Skin epidermis (tissue), 12 donors: Measurements from ENCODE around the gene NGRN.

ENCODE experiments used
- H3K27ac ChIP-seq, 21 experiments: fragments of 200-600 bp; sonication (generic) in 11 of 21; one replicate each; pipeline ENCODE4 v1.5.0; 2020; ENCODE audit warnings: mild to moderate bottlenecking in 3 of 21, inconsistent platforms in 2 of 21, moderate library complexity in 2 of 21
- H3K4me3 ChIP-seq, 7 experiments: fragments of 200-600 bp; sonication (generic) in 2 of 7; one replicate each; pipeline ENCODE4 v1.5.0; 2020; ENCODE audit warnings: inconsistent platforms in 2 of 7, mild to moderate bottlenecking in 2 of 7, moderate library complexity in 1 of 7

The NGRN gene, protein sequence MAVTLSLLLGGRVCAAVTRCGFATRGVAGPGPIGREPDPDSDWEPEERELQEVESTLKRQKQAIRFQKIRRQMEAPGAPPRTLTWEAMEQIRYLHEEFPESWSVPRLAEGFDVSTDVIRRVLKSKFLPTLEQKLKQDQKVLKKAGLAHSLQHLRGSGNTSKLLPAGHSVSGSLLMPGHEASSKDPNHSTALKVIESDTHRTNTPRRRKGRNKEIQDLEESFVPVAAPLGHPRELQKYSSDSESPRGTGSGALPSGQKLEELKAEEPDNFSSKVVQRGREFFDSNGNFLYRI

DNA sequence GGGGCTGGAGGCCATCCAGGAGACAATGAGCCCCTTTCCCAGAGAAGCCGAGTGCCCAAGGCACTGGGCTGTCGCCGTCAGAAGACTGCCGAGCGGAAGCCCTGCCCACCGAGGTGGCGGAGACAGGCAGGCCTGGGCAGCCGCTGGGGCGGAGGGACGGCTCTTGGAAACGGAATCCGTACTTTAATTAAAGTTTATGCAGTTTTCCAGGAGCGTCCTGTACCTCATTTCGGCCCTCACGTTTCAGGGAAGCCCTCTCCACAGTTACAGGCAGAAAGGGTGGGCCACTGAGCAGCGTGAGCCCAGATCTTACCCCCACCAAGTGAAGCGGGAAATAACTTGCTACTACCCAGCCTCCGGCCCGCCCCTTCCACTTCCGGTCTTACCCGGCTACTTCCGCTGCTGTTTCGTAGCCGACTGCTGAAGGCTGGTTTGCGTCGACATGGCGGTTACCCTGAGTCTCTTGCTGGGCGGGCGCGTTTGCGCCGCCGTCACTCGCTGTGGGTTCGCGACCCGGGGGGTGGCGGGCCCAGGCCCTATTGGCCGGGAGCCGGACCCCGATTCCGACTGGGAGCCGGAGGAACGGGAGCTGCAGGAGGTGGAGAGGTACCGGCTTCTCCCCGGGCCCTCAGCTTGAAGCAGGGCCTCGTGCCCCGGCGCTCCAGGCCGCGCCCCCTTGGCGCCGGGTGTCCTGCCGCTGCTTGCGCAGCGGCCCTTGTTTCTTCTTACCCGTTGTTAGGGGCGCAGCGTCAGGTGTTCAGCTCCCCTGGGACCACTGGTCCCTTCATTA, at the start of gene NGRN:
TSS of gene NGRN (plus strand) at position 402 of the 790 bp plus-strand sequence. CDS start at position 443, 41 bp downstream.
- peak within 1 kb of the TSS; percentile 76 to 97 (median 92) for H3K27ac ChIP-seq
- H3K4me3 ChIP-seq: peak within 1 kb of the TSS; percentile 52 to 86 (median 65)

DNA sequence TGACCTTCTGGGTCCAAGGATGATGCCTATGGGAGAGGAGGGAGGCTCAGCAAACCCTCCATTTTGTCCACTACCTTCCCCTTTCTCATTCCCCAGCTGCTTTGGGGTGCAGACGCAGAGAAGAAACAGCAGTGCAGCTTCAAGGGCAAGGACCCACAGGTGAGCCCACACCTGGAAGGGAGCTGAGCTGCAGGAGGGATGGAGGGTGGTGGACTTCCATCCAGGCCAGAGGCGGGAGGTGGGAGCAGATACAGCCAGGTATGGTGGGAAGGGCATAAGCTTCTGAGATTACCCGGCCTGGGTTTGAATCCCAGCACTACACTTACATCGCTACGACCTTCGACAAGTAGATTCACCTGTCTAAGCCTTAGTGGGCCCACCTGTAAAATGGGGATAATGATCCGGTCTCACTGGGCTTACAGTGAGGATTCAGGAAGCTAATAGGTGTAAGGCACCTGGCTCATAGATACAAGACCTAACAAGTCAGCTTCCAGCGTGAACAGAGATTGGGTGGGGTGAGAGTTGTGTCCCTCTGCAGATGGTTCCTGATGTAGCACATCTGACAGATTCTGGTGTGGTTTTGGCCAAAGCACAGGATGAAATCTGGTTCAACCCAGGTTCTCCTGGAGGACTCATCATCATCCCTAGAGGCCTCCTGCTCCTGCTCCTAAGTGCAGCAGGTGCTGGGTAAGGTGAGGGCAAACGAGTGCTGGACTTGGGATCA, 47.6 kb upstream of the NGRN start:
- peak overlapping the region in 1 of 21 experiments; percentile 68 for H3K27ac ChIP-seq
- H3K4me3 ChIP-seq: no peak overlapping the region

DNA sequence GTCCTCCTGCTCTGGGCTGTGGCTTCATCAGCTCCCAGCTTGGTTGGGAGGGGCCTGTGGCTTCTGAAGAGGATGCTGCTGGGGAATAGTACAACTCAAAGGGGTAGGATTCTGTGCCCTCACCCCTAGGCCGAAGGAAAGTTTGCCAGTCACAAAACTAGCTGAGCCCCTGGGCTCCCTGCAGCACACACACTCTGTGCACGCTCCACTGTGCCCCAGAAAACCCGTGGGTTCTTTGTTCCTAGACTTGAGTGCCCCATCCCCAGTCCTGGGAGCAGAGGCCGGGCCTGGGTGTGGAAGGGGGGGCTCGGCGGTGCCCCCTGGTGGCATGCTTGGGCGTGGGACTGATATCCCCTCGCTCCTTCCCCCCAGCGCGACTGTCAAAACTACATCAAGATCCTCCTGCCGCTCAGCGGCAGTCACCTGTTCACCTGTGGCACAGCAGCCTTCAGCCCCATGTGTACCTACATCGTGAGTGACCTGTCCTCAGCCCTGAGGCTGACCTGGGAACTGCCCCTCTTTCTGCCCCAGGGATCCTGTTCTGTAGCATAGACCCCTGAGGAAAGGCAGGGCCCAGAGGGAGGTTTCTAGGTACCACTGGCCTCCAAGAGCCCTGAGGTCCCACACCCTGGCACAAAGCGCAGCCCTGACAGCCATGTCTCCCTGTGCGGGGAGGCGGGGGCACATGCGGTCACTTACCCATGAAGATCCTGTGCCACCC, 45.9 kb upstream of the NGRN start:
- H3K27ac ChIP-seq: peak overlapping the region in 2 of 21 experiments; percentile 26 to 61
- H3K4me3 ChIP-seq: no peak overlapping the region

DNA sequence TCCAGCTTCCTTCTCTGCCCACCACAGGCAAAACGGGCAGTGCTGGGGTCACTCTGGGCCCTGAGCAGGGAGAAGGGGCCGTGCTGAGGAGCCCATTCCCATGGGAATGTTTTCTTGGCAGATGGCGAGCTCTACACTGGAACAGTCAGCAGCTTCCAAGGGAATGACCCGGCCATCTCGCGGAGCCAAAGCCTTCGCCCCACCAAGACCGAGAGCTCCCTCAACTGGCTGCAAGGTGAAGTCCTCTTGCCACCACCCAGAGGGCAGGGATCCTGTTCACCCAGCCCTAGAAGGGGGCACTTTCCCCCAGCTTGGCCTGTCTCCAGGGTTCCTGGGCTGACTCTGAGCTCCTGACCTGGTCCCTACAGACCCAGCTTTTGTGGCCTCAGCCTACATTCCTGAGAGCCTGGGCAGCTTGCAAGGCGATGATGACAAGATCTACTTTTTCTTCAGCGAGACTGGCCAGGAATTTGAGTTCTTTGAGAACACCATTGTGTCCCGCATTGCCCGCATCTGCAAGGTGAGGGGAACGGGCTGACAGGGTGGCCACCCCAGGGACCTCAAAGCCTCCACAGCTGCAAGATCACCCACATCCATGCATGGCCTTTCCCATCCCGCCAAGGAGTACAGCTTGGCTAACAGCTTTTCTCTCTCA, 44.1 kb upstream of the NGRN start:
- Histone ChIP-seq H3K4me3 (no peak overlapping the region), H3K27ac (peak overlapping the region in 4 of 21 experiments; percentile 31 to 64 (median 52))

DNA sequence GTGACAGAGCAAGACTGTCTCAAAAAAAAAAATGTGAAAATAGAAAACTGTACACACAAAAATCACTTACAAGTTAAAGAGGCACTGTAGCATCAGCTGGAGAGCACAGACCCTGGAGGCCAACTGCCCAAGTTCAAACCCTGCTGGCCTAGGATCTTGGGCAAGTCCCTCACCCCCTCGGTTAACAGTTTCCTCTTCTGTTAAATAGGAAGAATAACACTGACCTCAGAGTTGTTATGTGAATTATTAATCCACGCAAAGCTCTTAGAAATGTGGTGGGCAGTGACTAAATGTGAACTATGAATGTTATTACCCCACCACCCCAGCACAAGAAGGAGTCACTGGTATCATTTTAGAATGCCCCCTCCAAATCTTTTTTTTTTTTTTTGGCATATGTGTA, 42.9 kb upstream of the NGRN start:
- Histone ChIP-seq H3K4me3 (no peak overlapping the region), H3K27ac (no peak overlapping the region)

DNA sequence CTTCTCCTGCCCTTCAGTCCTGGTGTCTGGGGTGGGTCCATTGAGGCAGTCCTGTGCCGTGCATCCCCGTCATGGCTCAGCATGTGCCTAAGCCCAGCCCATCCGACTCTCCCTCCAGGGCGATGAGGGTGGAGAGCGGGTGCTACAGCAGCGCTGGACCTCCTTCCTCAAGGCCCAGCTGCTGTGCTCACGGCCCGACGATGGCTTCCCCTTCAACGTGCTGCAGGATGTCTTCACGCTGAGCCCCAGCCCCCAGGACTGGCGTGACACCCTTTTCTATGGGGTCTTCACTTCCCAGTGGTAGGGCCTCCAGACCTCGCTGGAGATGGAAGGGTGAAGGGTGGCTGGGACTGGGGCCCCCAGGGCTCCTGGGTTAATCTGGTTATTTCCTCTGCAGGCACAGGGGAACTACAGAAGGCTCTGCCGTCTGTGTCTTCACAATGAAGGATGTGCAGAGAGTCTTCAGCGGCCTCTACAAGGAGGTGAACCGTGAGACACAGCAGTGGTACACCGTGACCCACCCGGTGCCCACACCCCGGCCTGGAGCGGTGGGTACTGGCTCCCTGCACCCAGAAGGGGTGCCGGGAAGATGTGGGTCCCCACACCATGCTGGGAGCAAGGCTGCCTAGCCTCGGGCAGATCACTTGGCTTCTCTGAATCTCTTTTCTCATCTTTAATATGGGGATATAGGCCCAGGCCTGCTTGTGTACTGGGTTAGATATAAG, 41.9 kb upstream of the NGRN start:
- H3K27ac ChIP-seq: no peak overlapping the region
- no peak overlapping the region for H3K4me3 ChIP-seq

DNA sequence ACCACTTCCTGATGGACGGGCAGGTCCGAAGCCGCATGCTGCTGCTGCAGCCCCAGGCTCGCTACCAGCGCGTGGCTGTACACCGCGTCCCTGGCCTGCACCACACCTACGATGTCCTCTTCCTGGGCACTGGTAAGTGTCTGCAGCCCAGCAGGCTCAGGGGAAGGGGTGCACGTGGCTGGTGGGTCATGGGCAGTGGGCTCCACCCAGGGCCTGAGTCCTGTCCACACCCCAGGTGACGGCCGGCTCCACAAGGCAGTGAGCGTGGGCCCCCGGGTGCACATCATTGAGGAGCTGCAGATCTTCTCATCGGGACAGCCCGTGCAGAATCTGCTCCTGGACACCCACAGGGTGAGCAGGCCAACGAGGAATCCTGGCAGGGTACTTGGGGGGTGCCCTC, 40.4 kb upstream of the NGRN start:
- no peak overlapping the region for H3K4me3 ChIP-seq
- no peak overlapping the region for H3K27ac ChIP-seq

DNA sequence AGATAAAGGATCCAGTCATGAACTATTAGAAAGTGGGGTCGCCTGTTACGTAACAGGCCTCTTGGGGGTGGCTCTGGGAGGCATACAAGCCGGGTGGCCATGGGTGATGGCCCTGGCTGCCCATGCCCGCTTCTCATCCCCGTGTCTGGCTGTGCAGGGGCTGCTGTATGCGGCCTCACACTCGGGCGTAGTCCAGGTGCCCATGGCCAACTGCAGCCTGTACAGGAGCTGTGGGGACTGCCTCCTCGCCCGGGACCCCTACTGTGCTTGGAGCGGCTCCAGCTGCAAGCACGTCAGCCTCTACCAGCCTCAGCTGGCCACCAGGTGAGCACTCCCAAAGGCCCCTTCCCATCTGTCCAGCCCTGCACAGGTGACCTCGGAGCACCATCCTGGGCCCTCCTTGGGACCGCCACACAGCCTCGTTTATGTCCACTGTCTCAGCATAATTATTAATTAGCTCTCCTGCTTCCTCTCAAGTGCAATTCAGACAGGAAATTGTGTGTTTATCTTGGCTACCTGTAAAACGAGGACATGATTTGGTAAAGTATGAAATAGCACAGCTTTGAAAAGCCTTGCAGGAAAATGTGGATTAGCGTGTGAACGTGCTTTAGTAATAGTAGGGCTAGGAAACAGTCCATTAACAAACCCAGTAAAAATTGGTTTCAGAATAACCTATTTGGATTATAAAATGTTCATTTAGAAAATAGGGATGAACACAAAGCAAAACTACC, 39.8 kb upstream of the NGRN start:
- Histone ChIP-seq H3K4me3 (no peak overlapping the region), H3K27ac (no peak overlapping the region)

DNA sequence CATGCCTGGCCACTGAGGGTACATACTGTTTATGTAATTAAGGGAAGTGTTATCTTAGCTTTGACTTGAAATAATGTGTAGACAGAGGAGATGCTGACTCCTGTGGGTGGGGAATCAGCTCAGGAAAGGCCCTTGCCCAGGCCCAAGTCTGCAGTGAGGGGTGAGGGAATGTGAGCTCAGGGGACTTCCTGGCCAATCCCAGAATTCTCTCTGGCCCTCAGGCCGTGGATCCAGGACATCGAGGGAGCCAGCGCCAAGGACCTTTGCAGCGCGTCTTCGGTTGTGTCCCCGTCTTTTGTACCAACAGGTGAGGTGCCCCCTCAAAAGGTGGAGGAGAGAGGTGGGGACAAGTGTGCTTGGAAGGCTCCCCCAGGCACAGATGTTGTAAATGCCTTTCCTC, 38.1 kb upstream of the NGRN start:
- Histone ChIP-seq H3K27ac (no peak overlapping the region), H3K4me3 (no peak overlapping the region)

DNA sequence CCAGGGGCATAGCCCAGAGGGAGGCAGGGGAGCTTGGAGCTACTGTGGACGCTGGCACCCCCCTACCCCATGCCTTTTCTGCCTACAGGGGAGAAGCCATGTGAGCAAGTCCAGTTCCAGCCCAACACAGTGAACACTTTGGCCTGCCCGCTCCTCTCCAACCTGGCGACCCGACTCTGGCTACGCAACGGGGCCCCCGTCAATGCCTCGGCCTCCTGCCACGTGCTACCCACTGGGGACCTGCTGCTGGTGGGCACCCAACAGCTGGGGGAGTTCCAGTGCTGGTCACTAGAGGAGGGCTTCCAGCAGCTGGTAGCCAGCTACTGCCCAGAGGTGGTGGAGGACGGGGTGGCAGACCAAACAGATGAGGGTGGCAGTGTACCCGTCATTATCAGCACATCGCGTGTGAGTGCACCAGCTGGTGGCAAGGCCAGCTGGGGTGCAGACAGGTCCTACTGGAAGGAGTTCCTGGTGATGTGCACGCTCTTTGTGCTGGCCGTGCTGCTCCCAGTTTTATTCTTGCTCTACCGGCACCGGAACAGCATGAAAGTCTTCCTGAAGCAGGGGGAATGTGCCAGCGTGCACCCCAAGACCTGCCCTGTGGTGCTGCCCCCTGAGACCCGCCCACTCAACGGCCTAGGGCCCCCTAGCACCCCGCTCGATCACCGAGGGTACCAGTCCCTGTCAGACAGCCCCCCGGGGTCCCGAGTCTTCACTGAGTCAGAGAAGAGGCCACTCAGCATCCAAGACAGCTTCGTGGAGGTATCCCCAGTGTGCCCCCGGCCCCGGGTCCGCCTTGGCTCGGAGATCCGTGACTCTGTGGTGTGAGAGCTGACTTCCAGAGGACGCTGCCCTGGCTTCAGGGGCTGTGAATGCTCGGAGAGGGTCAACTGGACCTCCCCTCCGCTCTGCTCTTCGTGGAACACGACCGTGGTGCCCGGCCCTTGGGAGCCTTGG, 37.4 kb upstream of the NGRN start:
- no peak overlapping the region for H3K27ac ChIP-seq
- no peak overlapping the region for H3K4me3 ChIP-seq

- H3K4me3 ChIP-seq: no peak overlapping the region
- no peak overlapping the region for H3K27ac ChIP-seq
These were observed 36.5 kb upstream of the NGRN start for GRCh38 chr15:90228960-90229359.

- H3K27ac ChIP-seq: peak overlapping the region in 15 of 21 experiments; percentile 6 to 93 (median 64)
- no peak overlapping the region for H3K4me3 ChIP-seq
These were observed 35.4 kb upstream of the NGRN start for GRCh38 chr15:90230071-90230494.

- Histone ChIP-seq H3K27ac (peak overlapping the region in 18 of 21 experiments; percentile 6 to 93 (median 64)), H3K4me3 (peak overlapping the region in 2 of 7 experiments; percentile 0 to 15)
These were observed 34.9 kb upstream of the NGRN start for GRCh38 chr15:90230610-90231009.

DNA sequence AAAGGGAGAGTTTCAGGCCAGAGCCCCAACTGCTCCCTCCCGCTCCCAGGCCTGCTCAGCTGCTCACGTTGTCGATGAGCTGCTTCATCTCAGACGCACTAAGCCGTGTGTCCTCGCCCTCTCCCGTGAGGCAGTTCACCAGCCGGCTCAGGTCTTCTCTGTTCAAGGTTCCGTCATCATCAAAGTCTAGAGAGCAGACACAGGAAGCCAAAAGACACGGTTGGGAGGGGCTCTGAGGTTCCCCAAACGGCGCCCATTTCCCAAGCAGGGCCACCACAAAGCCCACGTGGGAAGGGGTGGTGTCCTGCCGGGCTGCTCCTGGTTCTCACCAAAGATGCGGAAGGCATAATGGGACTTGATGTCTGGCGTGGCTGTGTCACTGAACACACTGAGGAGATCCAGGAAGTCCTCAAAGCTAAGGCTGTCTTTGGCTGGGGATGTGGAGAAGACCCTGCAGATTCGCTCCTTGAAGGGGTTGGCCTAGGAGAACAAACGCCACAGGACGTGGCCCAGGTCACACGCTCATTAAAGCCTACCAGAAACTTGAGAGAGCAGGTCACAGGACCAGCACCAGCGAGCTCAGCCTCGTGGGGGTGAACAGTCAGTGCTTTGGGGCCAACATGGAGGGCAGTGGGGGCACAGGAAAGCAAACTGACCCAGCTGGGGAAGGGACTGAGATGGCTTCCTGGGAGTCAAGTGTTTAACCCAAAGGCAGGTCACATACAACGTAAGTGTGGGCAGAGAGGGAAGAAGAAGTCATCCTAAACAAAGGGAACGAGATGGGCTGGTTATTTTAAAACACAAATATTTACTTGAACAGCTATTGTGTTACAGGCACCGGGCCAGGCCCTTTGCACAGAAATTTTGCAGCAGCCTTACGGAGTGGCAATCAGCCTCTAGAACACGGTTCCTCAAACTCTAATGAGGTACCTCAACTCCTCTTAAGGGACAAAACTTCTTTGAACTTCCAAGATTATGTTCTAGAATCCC, 34.1 kb upstream of the NGRN start:
- peak overlapping the region in 19 of 21 experiments; percentile 25 to 93 (median 63) for H3K27ac ChIP-seq

DNA sequence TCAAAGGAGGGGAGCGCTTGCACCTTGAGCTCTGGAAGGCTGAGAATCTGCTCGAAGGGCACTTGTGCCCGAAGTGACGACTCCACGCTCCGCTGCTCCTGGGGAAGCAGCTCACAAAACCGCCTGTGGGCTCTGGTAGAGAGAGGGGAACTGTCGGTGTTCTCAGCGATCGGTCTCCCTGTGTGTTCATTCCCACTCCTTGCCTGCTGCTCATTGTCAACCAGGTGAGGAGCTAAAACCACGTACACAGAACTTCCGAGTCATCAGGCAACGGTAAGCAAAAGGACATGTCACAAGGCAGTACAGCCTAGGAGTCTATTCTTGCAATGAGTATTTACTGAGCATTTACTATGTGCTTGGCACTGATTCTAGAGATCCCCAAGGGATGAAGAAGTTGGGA, 33.3 kb upstream of the NGRN start:
- Histone ChIP-seq H3K27ac (peak overlapping the region in 13 of 21 experiments; percentile 4 to 94 (median 84)), H3K4me3 (peak overlapping the region in 1 of 7 experiments; percentile 65)

More for the DNA sequence above, 34.1 kb upstream of the NGRN start:
- peak overlapping the region in 2 of 7 experiments; percentile 15 to 65 for H3K4me3 ChIP-seq
